ENCODE measurements around the gene SLC20A1.
A peak's percentile ranks its signal among the peaks of the same experiment; 100 is the strongest.
"Not testable (repeated sequence)": the region's sequence is repeated elsewhere in the genome, so short reads cannot be mapped to it uniquely, and the experiment has no call there.

Gene SLC20A1

DNA sequence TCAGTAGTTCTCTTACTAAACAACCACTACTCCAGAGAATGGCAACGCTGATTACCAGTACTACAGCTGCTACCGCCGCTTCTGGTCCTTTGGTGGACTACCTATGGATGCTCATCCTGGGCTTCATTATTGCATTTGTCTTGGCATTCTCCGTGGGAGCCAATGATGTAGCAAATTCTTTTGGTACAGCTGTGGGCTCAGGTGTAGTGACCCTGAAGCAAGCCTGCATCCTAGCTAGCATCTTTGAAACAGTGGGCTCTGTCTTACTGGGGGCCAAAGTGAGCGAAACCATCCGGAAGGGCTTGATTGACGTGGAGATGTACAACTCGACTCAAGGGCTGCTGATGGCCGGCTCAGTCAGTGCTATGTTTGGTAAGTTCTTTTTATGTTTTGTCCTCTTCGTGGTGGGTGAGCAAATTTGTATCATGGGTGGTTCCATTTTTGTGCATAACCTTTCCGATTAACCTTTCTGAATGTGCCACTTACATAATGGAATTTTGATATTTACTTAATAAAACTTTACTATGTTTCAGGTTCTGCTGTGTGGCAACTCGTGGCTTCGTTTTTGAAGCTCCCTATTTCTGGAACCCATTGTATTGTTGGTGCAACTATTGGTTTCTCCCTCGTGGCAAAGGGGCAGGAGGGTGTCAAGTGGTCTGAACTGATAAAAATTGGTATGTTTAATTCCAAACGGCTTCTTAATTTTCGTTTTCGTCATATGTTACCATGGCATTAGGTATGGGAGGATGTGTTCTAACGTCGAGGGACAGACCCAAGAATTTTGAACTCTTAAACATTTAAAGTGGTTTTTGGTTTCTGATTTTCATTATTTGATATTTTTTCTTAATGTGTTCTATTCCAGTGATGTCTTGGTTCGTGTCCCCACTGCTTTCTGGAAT is 1.3 kb downstream of the SLC20A1 start:
- peak; percentile 72 for DNase-seq

DNA sequence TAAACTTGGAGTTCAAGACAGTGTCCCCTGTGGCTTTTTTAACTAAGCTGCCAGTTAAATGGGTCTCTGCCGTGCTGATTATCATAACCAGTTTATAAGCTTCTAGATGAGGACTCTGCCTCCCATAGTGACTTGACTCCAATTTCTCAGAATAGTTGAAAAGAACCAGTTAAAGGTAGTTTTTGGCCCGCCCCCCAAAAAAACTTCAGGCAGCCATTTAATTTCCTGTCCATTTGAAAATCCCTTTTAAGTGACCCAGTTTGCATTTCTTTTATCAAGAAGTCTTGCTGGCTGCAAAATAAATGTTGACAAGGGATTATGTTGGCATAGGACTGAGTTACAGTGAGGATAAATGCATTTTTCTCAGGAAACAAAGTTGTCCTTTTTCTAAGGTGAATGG is 2.3 kb downstream of the SLC20A1 start:
- DNase-seq, result no peak

DNA sequence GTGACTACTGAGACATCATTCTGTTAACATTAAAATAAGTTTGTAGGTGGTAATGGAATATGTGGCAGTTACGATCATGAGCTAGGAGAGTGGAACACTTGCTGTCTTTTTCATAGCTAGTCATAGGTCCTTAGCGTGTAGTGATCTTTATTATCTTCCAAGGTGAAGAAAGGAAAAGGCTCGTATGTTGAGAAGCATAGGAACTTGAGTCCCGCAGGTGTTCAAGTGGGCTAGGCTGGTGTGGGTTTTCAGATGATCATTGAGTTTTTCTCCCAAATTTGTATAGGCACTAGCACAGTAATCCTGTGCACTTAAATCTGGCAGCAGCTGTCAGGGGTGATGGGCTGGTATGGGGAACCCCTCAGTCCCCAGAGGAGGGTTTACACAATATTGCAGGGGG is 10.9 kb downstream of the SLC20A1 start:
- DNase-seq, result no peak

DNA sequence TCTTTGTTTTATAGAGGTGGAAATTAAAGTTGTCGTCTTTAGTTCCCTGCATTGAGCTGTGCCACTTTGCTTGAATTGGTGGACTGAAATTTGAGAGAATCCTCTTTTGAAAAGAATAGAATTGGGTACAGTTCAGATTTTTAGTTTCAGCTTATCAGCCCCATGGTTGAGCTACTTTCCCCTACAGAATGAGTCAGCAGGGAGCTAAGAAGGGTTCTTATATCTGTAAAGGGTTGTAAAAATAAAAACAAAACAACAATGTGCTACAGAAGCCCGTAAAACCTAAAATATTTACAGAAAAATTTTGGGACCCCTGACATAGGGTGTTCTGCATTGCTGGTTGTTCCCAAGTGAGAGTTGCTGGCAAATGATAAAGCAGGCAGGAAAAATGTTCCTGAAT is 12.6 kb downstream of the SLC20A1 start:
- no peak for DNase-seq

DNA sequence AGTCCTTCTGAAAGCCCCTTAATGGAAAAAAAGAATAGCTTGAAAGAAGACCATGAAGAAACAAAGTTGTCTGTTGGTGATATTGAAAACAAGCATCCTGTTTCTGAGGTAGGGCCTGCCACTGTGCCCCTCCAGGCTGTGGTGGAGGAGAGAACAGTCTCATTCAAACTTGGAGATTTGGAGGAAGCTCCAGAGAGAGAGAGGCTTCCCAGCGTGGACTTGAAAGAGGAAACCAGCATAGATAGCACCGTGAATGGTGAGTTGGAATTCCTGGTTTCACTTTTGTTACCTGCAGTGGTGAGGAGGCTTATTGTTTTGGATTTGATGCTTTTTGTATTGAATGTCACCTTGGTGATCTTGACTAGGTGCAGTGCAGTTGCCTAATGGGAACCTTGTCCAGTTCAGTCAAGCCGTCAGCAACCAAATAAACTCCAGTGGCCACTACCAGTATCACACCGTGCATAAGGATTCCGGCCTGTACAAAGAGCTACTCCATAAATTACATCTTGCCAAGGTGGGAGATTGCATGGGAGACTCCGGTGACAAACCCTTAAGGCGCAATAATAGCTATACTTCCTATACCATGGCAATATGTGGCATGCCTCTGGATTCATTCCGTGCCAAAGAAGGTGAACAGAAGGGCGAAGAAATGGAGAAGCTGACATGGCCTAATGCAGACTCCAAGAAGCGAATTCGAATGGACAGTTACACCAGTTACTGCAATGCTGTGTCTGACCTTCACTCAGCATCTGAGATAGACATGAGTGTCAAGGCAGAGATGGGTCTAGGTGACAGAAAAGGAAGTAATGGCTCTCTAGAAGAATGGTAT is 13.3 kb downstream of the SLC20A1 start:
- DNase-seq, result no peak

DNA sequence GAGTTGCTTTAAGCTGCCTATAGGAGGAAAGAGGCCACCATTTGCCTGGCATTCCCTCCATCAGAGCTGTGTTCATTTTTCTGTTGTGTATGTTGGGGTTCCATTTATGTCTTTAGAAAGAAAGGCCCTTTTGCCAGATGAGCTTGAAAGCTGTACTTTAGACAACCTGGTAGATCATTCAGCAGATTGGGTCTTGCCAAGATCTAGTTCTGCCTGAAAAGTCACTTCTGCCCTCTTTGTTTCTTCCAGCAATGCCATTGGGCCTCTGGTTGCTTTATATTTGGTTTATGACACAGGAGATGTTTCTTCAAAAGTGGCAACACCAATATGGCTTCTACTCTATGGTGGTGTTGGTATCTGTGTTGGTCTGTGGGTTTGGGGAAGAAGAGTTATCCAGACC is 14.4 kb downstream of the SLC20A1 start:
- no peak for DNase-seq

DNA sequence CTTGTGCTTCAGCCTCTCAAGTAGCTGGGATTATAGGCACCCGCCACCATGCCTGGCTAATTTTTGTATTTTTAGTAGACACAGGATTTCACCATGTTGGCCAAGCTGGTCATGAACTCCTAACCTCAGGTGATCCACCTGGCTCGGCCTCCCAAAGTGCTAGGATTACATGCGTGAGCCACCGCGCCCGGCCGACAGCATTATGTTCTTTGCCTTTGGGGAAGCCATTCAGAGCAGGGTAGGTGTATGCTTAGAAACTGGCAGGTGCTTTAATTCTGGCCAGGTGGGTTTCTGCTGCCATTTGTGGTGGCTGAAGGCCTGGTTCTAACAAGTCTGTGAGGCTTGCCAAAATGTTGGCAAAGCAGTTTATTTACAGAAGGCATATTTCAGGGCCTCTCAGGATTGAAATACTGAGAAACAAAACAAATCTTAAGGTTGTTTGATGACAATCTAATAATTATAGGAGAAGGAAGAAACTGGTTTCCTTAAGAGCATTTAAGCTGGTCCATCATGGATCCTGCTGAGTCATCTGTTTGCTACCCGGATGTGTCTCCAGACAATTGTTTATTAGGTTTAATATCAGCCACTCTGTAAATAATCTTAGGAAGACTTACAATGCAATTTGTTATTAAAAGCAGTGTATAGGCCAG is 16.0 kb downstream of the SLC20A1 start:
- DNase-seq, result no peak

DNA sequence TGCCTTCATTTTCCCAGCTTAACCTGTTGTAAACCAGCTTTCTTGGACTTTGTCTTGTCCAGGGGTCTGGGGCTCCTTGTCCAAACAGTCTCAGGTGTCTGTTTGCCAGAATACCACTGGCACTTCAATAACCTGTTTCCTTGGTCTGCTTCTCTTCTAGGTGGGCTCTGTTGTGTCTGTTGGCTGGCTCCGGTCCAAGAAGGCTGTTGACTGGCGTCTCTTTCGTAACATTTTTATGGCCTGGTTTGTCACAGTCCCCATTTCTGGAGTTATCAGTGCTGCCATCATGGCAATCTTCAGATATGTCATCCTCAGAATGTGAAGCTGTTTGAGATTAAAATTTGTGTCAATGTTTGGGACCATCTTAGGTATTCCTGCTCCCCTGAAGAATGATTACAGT is 17.0 kb downstream of the SLC20A1 start:
- no peak for DNase-seq

DNA sequence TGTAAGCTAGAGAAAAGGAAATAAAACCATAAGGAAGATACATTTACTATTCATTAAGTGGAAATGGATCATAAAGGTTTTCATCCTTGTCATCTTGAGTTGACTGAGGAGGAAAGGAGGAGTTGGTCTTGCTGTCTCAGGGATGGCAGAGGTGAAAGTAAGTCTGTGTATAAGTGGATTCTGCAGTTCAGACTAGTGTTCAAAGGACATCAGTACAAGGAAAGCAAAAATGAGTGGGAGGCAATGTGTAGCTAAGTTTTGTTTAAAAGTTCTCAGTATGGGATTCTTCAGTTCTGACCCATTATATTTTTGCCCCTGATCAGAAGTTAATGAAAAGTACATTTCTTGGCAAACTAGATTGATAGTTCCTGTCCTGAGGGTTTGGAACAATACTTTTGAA is 18.9 kb downstream of the SLC20A1 start:
- DNase-seq, result no peak

DNA sequence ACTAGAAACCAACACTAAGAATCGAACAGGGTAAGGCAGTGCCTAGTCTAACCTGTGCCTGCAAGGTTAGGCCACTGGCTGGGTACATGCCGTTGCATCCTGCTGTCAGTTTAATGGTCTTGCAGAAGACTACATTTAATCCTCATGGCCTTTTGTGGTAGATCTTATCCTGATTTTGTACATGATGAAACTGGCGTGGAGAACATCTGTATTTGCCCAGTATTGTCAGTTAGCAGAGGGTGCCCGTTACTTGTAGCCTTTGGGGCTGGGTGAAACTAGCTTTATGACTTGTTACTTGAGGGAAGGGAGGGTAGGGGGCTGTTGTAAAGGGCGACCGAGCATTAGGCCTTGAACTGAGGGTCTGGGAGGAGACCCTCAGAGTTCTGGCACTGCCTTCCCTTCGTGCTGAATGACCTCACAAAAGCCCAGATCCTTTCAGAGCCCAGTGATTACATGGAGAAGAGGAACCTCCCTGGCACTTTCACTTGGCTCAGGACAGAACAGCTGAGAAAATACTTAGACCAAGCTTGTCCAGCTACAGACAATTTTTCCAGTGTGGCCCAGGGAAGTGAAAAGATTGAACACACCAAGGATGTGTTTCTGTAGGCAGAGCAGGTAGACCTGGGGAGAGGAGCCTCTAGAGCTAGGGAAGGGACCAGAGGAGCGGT is 19.5 kb downstream of the SLC20A1 start:
- no peak for DNase-seq

DNA sequence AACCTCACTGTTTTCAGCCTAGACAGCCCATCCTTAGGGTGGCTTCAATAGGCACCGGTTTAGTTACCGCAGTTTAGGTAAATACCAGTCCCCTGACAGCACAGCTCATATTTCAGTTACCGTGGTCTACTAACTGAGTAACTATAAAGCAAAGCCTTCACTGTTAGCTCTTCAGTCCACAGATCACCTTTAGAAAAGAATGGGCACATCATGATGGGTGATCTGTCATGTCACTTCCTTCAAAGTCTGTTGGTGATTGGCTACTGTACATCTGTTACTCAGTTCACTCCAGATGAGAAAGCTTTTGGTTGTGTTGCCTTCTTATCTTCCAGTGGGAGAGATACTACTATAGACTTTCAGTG is 21.0 kb downstream of the SLC20A1 start:
- DNase-seq, result no peak

DNA sequence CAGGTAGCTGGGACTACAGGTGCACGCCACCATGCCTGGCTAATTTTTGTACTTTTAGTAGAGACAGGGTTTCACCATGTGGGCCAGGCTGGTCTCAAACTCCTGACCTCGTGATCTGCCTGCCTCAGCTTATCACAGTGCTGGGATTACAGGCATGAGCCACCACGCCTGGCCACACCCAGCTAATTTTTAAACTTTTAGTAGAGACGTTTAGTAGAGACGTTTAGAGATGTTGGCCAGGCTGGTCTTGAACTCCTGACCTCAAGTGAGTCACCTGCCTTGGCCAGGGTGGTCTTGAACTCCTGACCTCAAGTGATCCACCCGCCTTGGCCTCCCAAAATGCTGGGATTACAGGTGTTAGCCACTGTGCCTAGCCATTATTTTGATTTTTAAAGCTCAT is 21.8 kb downstream of the SLC20A1 start:
- DNase-seq, result not testable (repeated sequence)

DNA sequence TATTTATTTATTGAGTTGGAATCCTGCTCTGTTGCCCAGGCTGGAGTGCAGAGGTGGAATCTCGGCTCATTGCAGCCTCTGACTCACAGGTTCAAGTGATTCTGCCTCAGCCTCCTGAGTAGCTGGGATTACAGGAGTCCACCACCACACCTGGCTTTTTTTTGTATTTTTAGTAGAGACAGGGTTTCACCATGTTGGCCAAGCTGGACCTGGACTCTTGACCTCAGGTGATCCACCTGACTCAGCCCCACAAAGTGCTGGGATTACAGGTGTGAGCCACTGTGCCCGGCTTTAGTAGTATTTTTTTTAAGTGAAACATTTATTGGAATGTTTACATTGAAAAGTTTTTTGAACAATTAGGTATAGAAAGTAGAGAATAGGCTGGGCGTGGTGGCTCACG is 23.9 kb downstream of the SLC20A1 start:
- DNase-seq, result no peak

DNA sequence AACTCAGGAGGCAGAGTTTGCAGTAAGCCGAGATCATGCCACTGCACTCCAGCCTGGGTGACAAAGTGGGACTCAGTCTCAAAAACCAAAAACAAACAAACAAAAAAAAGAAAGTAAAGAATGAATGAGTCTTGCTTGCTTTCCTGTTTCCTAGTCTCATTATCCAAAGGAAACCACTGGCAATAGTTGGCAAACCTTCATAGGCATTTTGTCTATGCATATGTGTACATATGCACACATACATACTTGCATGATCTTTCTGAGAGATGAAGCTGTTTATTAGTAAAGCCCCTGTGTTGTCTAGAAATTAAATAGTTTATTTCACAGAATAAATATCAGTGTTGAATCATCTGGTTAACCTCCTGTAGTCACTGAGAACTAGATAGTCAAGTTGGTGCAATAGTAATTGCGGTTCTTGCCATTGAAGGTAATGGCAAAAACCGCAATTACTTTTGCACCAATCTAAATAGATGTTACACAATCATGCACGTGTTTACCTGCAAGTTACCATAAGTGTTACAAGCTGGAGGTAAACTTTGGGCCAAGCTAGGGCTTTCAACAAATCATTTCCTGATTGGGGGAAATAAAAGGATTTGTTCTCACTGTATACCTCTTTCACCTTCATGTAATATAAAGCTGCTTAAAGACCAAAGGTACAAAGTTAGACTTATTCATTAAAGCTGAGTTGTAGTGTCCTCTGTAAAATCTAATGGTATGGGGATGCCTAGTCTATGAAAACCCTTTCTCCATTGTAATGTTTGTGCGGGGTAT is 24.7 kb downstream of the SLC20A1 start:
- DNase-seq, result no peak

DNA sequence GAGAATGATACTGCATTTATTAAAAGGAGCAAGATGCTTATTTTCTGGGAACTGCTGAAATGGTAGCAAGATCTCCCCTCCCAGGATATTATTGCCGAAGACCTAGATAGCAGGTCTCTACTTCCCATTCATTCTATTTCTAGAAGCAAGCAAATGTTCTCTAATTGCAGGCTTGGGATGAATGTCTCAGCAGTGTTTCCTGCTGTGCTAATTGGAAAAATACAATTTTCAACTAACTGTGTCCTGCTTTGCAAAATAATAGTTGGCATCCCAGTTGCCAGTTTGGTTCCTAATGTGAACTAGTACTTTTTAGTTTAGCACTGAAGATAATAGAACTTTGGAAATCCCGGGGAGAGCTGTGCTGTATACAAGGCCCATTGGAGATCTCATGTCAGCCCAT is 26.1 kb downstream of the SLC20A1 start:
- peak; percentile 16 for DNase-seq

DNA sequence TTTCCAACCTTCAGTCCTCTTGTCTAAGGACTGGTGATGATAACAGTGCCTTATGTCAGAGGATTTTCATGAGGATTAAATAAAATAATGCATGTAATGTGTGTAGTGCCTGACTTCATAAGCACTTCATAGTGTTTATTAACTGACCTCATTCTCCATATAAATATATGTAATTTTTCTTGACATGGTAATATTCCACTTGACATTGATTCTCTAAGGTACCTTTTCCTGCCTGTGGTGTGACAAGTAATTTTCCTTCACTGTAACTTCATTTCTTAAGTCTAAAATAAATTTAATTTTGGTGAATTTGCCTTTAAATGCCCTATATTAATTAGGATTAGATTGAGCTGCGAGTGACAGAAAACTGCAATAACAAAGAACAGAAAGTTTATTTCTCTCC is 27.3 kb downstream of the SLC20A1 start:
- no peak for DNase-seq

DNA sequence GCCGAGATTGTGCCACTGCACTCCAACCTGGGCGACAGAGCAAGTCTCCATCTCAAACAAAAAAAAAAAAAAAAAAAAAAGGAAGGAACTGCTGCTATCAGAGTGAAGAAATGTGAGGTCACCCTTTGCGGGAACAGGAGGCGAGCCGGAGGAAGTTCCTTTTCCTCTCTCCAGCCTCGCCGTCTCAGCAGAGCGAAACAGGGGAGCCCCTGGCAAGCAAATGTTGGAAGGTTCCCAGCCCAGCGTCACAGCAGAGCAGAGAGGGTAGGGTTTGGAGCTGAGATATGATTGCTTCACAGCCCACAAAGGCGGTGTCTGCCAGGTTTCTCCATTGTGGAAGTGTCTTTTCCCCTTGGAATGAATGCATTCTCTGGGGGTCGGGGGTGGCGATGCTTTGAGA is 28.5 kb downstream of the SLC20A1 start:
- no peak for DNase-seq

DNA sequence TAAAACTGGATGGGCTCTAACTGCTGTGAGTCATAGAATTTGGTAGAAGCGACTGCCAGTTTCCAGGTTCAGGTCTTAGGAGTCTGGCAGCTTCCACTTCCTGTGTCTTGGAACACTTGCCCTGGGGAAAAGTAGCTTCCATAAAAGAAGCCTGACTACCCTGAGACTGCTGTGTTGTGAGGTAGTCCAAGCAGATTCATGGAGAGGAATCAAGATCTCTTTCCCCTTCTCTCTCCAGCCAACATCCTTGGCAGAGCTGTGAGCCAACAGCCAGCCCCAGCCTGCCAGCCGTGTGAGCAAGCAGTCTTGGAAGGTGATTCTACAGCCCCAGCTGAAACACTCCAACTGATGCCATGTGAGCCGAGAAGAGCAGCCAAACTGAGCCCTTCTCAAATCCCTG is 33.7 kb downstream of the SLC20A1 start:
- no peak for DNase-seq

DNA sequence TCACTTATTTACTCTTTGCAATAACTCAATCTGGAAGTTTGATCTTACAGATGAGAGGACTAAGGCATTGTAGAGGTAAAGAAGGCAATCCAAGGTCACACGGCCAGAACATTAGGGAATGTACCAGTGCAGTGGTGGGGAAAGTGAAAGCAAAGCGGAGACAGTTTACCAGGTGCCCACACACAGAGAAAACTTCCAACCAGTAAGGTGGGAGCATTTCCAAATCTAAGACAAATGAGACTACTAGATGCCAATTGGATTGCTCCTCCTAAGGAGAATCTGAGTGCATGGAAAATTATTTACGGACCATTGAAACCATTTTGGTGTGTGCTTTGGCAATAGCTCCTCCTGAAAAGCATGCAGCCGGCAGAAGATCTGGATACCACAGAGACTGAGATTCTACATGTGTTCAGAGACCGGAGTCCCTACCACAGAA is 34.9 kb downstream of the SLC20A1 start:
- DNase-seq, result no peak

DNA sequence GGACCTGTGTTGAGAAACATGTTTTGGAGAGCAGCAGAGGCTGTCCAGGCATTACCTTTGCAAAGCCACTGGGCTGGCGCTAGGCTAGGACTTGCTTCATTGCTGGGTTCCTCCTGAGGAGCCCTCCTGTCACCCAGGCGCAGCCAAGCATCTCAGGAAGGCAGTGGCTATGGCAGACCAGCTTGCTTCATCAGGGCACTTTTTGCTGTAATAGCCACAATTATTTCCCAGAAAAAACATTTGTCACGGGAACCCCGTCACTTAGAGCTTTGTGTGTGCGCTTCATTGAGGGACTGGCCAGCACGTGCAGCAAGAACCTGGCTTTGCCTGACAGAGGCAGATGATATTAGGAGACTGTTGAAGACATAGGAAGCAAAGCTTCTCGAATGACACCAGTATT is 36.4 kb downstream of the SLC20A1 start:
- DNase-seq, result no peak

DNA sequence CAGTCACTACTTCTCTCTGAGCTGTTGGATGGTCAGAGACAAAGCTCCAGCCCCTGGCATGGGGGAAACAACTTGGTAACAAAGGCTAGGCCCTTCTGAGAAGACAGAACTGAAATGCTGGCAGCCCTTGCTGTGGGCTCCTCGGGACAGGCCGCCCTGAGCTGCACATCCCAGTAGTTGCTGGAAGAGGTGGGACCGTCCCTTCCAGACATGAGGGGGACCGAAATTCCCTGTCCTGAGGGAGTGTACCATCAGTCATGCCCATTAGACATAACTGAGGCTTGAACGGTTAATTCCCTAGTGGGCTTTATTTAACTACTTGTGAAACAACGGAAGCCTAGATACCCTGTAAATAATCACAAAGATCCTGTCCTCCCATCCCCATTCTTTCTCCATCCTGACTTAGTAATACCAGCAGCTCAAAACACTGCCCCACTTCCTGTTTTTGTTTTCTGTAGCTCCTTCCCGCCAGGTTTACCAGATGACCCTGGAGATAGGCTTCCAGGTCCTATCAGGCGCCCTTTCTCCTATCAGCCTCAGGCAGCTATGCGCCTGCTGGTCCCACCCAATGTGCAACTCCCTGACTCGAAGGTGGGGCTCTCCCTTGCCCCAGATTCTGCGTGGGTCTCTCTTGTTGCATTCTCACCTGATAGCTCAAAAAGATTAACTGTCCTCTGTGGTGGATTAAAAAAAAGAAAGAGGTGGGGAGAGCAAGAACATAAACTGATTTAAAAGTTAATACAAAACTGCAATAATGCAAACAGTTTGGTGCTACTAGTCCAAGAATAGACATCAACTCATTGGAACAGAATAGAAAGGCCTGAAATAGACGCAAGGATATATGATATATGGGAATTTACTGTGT is 38.0 kb downstream of the SLC20A1 start:
- no peak for DNase-seq
